Activated CD4-positive, alpha-beta T cell treated with anti-CD3 and anti-CD28 coated beads, Interleukin-2, amount 10 ng/mL, durations not matched to agents 24 days and 14 days (primary cell): ENCODE results near the gene SAMHD1. TPM values are rescaled to one million over a fixed set of nuclear protein-coding genes. Genes with fewer than 3 reads are reported as not detected.

Source experiments
- total RNA-seq: library from RNA; stranded (reverse); gene quantifications from 2 replicates; pipeline ENCODE4 v1.2.3, GENCODE V29; 2022

SAMHD1 gene
- total RNA-seq, 1 donor from 2014 or later: 51.6 TPM

Other genes with a start within 250 kb of the SAMHD1 start
- gene NDRG3, start 205.6 kb downstream of the SAMHD1 start, total RNA-seq: 24.7 and 25.3 TPM in 2 replicates
- 23.8 and 24.5 TPM in 2 replicates for gene DSN1, start 177.9 kb downstream of the SAMHD1 start, total RNA-seq
- not detected in 2 replicates for gene TLDC2, start 75.6 kb downstream of the SAMHD1 start, total RNA-seq
- gene RBL1, start 144.3 kb upstream of the SAMHD1 start, total RNA-seq: 50.9 and 52.7 TPM in 2 replicates
- 208 and 213 TPM in 2 replicates for gene RPN2, start 227.6 kb upstream of the SAMHD1 start, total RNA-seq
- gene MROH8, start 227.8 kb upstream of the SAMHD1 start, total RNA-seq: 0.63 and 1.3 TPM in 2 replicates